Endodermal cell (in vitro differentiated cells): ENCODE data around the gene USP6NL. TPM values are rescaled to one million over a fixed set of nuclear protein-coding genes. Genes with fewer than 3 reads are reported as not detected.
A peak's percentile ranks its signal among the peaks of the same experiment; 100 is the strongest.

Experiments
- DNase-seq: peaks from one replicate; pipeline ENCODE4 v3.0.0-alpha.2; 2017
- H3K27ac ChIP-seq: 2 replicates; pipeline ENCODE4 v1.5.1; 2013; ENCODE audit warnings: mild to moderate bottlenecking, low read depth, low read length, moderate library complexity
- H3K27me3 ChIP-seq: 2 replicates; pipeline ENCODE4 v1.6.1; 2013; ENCODE audit warnings: mild to moderate bottlenecking, low read length, moderate library complexity; ENCODE audit not compliant: insufficient read depth, control insufficient read depth, poor library complexity, severe bottlenecking
- H3K36me3 ChIP-seq: 2 replicates; pipeline ENCODE4 v1.7.0; 2013; ENCODE audit warnings: mild to moderate bottlenecking, low read length, moderate library complexity; ENCODE audit not compliant: control insufficient read depth, insufficient read depth
- H3K4me1 ChIP-seq: one replicate; pipeline ENCODE4 v1.7.0; 2013; ENCODE audit warnings: low read length; ENCODE audit not compliant: control insufficient read depth, insufficient read depth
- H3K4me3 ChIP-seq: 2 replicates; pipeline ENCODE4 v1.5.1; 2013; ENCODE audit warnings: mild to moderate bottlenecking, low read length, moderate library complexity
- H3K9ac ChIP-seq: 2 replicates; pipeline ENCODE4 v1.6.1; 2013; ENCODE audit warnings: mild to moderate bottlenecking, low read length, moderate library complexity; ENCODE audit not compliant: poor library complexity, severe bottlenecking; ENCODE audit errors: extremely low read depth
- H3K9me3 ChIP-seq: 2 replicates; pipeline ENCODE4 v1.6.1; 2013; ENCODE audit warnings: mild to moderate bottlenecking, low read length, moderate library complexity; ENCODE audit not compliant: control insufficient read depth
- H3K27ac Mint-ChIP-seq: 2 replicates; pipeline ENCODE4 v1.8.0; 2020; ENCODE audit warnings: mixed read lengths
- H3K27me3 Mint-ChIP-seq: 2 replicates; pipeline ENCODE4 v1.8.0; 2021; ENCODE audit warnings: mild to moderate bottlenecking, mixed read lengths; ENCODE audit not compliant: insufficient read depth
- H3K36me3 Mint-ChIP-seq: 2 replicates; pipeline ENCODE4 v1.8.0; 2020; ENCODE audit warnings: low read depth, mixed read lengths
- H3K4me1 Mint-ChIP-seq: 2 replicates; pipeline ENCODE4 v1.8.0; 2020; ENCODE audit warnings: mixed read lengths
- H3K4me3 Mint-ChIP-seq: 2 replicates; pipeline ENCODE4 v1.8.0; 2020; ENCODE audit warnings: mild to moderate bottlenecking, moderate library complexity, mixed read lengths
- H3K9me3 Mint-ChIP-seq: 2 replicates; pipeline ENCODE4 v1.8.0; 2020; ENCODE audit warnings: mild to moderate bottlenecking, mixed read lengths
- CTCF ChIP-seq: fragments of 200-600 bp; sonication (generic); conservative IDR thresholded peaks from 2 replicates; pipeline ENCODE4 v1.5.0; 2021; ENCODE audit warnings: antibody characterized with exemption, mild to moderate bottlenecking
- WGBS, 2 experiments: methylation state at CpG; one replicate each; pipeline versions ENCODE4 v1.1.5 to v1.1.7; 2013; ENCODE audit warnings: missing lambda C conversion rate in 2 of 2, mixed read lengths in 1 of 2; ENCODE audit not compliant: insufficient coverage in 1 of 2, insufficient read length in 1 of 2; 5-methylcytosine and 5-hydroxymethylcytosine counted together
- total RNA-seq, 2 donors: library from RNA; stranded (reverse); fragmentation: NEBNext Ultra II Directional in 1 of 2; extraction: Animal tissue kit (Norgen Biotek cat#: 25700) in 1 of 2; gene quantifications; 2 replicates in 1 of 2; 3 replicates in 1 of 2; pipeline ENCODE4 v1.2.1, GENCODE V29; 2021

The USP6NL gene
- total RNA-seq, 2 donors from 2014 or later: 20.6 to 22.9 TPM

- Histone ChIP-seq H3K9ac (no peak overlapping the region), H3K9me3 (peaks cover 5% of the 10 kb centered on the region), H3K4me1 (peaks cover 6% of the 10 kb centered on the region), H3K27ac (no peak overlapping the region), H3K27me3 (no peaks in the 10 kb centered on the region), H3K36me3 (peaks cover 6% of the 10 kb centered on the region), H3K4me3 (no peak overlapping the region)
- H3K4me1 Mint-ChIP-seq: peaks cover 31% of the 10 kb centered on the region
- WGBS, 2 experiments: 96% methylated on average over 3 of the region's 3 CpGs; no CpG with 5 or more reads in 1 of the 2 experiments
- H3K9me3 Mint-ChIP-seq: no peaks in the 10 kb centered on the region
- H3K4me3 Mint-ChIP-seq: no peak overlapping the region
- no peak for DNase-seq
- no peak for TF ChIP-seq CTCF
- peak overlapping the region; percentile 19 for H3K27ac Mint-ChIP-seq
- H3K27me3 Mint-ChIP-seq: no peaks in the 10 kb centered on the region
- peaks cover 13% of the 10 kb centered on the region for H3K36me3 Mint-ChIP-seq
These were observed 11.2 kb downstream of the USP6NL start for GRCh38 chr10:11600280-11600679.

GRCh38 chr10:11598712-11599397 lies 12.6 kb downstream of the USP6NL start:
- Mint-ChIP-seq H3K4me1 (peaks cover 37% of the 10 kb centered on the region), H3K27ac (no peak overlapping the region), H3K4me3 (no peak overlapping the region), H3K9me3 (no peaks in the 10 kb centered on the region), H3K36me3 (peaks cover 15% of the 10 kb centered on the region), H3K27me3 (no peaks in the 10 kb centered on the region)
- no peak for DNase-seq
- Histone ChIP-seq H3K27me3 (no peaks in the 10 kb centered on the region), H3K9ac (no peak overlapping the region), H3K4me1 (peaks cover 9% of the 10 kb centered on the region), H3K9me3 (no peaks in the 10 kb centered on the region), H3K36me3 (peaks cover 6% of the 10 kb centered on the region), H3K4me3 (no peak overlapping the region), H3K27ac (no peak overlapping the region)
- WGBS, 2 experiments: 86 to 89% methylated on average over 3 to 8 of the region's 8 CpGs
- no peak for TF ChIP-seq CTCF

DNA sequence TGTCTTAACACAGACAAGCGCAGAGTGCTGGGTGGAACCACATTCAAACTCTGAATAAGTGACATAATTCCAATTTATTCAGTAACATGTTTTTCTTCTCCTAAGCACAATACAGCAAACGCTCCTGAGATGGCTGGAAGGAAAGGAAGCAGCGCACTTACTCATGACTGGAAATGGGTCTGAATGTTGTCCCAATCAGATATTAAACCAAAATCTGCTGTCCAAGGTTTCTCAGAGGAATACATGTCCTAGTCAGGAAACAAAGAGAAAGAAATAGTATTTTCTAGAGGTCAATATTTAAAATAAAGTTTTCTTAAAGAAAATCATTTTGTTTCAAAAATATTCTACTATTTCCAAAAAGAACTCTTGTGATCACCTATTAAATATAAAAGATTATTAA lies 14.0 kb downstream of the USP6NL start:
- H3K9me3 ChIP-seq: no peaks in the 10 kb centered on the region
- Mint-ChIP-seq H3K4me3 (no peak overlapping the region), H3K27ac (no peak overlapping the region), H3K27me3 (no peaks in the 10 kb centered on the region), H3K36me3 (peaks cover 15% of the 10 kb centered on the region), H3K4me1 (peaks cover 30% of the 10 kb centered on the region), H3K9me3 (no peaks in the 10 kb centered on the region)
- H3K36me3 ChIP-seq: peaks cover 6% of the 10 kb centered on the region
- no peak overlapping the region for H3K9ac ChIP-seq
- WGBS, 2 experiments: 90 to 98% methylated on average over 2 to 3 of the region's 3 CpGs
- no peak for TF ChIP-seq CTCF
- no peak overlapping the region for H3K27ac ChIP-seq
- H3K27me3 ChIP-seq: no peaks in the 10 kb centered on the region
- H3K4me3 ChIP-seq: no peak overlapping the region
- H3K4me1 ChIP-seq: peaks cover 8% of the 10 kb centered on the region
- no peak for DNase-seq
